Lung (tissue), 12 donors: ENCODE data around the gene ZCCHC17. TPM values are rescaled to one million over a fixed set of nuclear protein-coding genes. Genes with fewer than 3 reads are reported as not detected.

Experiments
- ATAC-seq: fragments of 200-7000 bp; cut with Tn5 transposase; one replicate; pipeline ENCODE4 v1.9.1; 2020; ENCODE audit warnings: moderate number of reproducible peaks; ENCODE audit not compliant: insufficient read depth, low FRiP score
- DNase-seq, 3 donors: peaks; one replicate each; pipeline ENCODE4 v3.0.0-alpha.2; 2013 to 2017
- H3K27ac ChIP-seq, 2 donors: one replicate each; pipeline ENCODE4 v1.5.1; 2013; ENCODE audit warnings: mild to moderate bottlenecking in 2 of 2, moderate library complexity in 2 of 2, control low read depth in 1 of 2, inconsistent platforms in 1 of 2, low read depth in 1 of 2, low read length in 1 of 2
- H3K27me3 ChIP-seq, 3 donors: one replicate each; pipeline ENCODE4 v1.5.1; 2013; ENCODE audit warnings: low read length in 2 of 3; ENCODE audit not compliant: control insufficient read depth in 3 of 3, insufficient read depth in 3 of 3
- H3K36me3 ChIP-seq, 4 donors: one replicate each; pipeline ENCODE4 v1.5.1; 2013; ENCODE audit warnings: low read length in 4 of 4, mild to moderate bottlenecking in 1 of 4, moderate library complexity in 1 of 4; ENCODE audit not compliant: control insufficient read depth in 4 of 4, insufficient read depth in 4 of 4
- H3K4me1 ChIP-seq, 5 donors: one replicate each; pipeline ENCODE4 v1.5.1; 2013; ENCODE audit warnings: low read length in 5 of 5, mild to moderate bottlenecking in 2 of 5, moderate library complexity in 1 of 5; ENCODE audit not compliant: control insufficient read depth in 5 of 5, insufficient read depth in 5 of 5
- H3K4me3 ChIP-seq: one replicate; pipeline ENCODE4 v1.5.1; 2013; ENCODE audit warnings: mild to moderate bottlenecking, control low read depth, moderate library complexity
- H3K9ac ChIP-seq, 2 donors: one replicate each; pipeline ENCODE4 v1.5.1; 2013; ENCODE audit warnings: low read length in 2 of 2, control low read depth in 1 of 2; ENCODE audit not compliant: insufficient read depth in 1 of 2
- H3K9me3 ChIP-seq, 4 donors: one replicate each; pipeline ENCODE4 v1.5.1; 2013; ENCODE audit warnings: low read length in 3 of 4, mild to moderate bottlenecking in 1 of 4, moderate library complexity in 1 of 4; ENCODE audit not compliant: control insufficient read depth in 4 of 4, insufficient read depth in 3 of 4
- CTCF ChIP-seq: IDR thresholded peaks from 2 replicates; pipeline ENCODE4 v1.5.1; 2012; ENCODE audit warnings: mild to moderate bottlenecking; ENCODE audit errors: control extremely low read depth, extremely low read depth
- WGBS, 2 donors: extraction: QIAGEN DNeasy Blood & Tissue Kit; methylation state at CpG; one replicate each; pipeline ENCODE4 v1.1.7; 2013; 5-methylcytosine and 5-hydroxymethylcytosine counted together
- polyA plus RNA-seq, 2 donors: library from polyadenylated mRNA; stranded (reverse); fragments of 200-250 nt; gene quantifications; one replicate each; pipeline ENCODE4 v1.2.1, GENCODE V29; 2013
- total RNA-seq, 2 donors: library from RNA; depleted of rRNA in 1 of 2; stranded (reverse); fragments of >200 nt in 1 of 2; gene quantifications; one replicate each; pipeline ENCODE4 v1.2.1, GENCODE V29; 2014 to 2021
- donor health status: control.
- donor health status: control.
- donor health status: Bipolar disorder and iron deficiency.
- donor health status: healthy.
- donor health status: DM: yes; HTN: yes; CAD: no.

Gene ZCCHC17
- total and polyA plus RNA-seq, 4 donors, result 17.0 to 27.7 (median 21.8) TPM

- no peak for ATAC-seq
Observed at GRCh38 chr1:31310198-31310597, 13.4 kb downstream of the ZCCHC17 start.

GRCh38 chr1:31315902-31316301, 19.1 kb downstream of the ZCCHC17 start:
- ATAC-seq (no peak), DNase-seq (no peak)
- Histone ChIP-seq H3K4me3 (no peak overlapping the region), H3K27me3 (no peaks in the 10 kb centered on the region), H3K9me3 (no peaks in the 10 kb centered on the region), H3K9ac (no peak overlapping the region), H3K27ac (no peak overlapping the region), H3K36me3 (peaks cover 10 to 43% (median 33%) of the 10 kb centered on the region in 4 donors), H3K4me1 (no peaks in the 10 kb centered on the region)
- WGBS, 2 donors, result 98 to 99% methylated on average over 3 of the region's 3 CpGs
- TF ChIP-seq CTCF, result no peak

More at GRCh38 chr1:31310198-31310597, 13.4 kb downstream of the ZCCHC17 start:
- no peak for DNase-seq
- Histone ChIP-seq H3K4me1 (no peaks in the 10 kb centered on the region), H3K27me3 (no peaks in the 10 kb centered on the region), H3K9me3 (no peaks in the 10 kb centered on the region), H3K36me3 (peaks cover 11 to 28% (median 22%) of the 10 kb centered on the region in 4 donors), H3K4me3 (no peak overlapping the region), H3K27ac (no peak overlapping the region), H3K9ac (no peak overlapping the region)
- WGBS, 2 donors, result 96% methylated on average over 4 of the region's 4 CpGs
- TF ChIP-seq CTCF, result no peak

- DNase-seq (no peak), ATAC-seq (no peak)
- Histone ChIP-seq H3K27me3 (no peaks in the 10 kb centered on the region), H3K27ac (no peak overlapping the region), H3K9ac (no peak overlapping the region), H3K9me3 (no peaks in the 10 kb centered on the region), H3K4me3 (no peak overlapping the region), H3K4me1 (no peaks in the 10 kb centered on the region), H3K36me3 (peaks cover 6 to 35% (median 21%) of the 10 kb centered on the region in 4 donors)
- 84 to 89% methylated on average over 1 of the region's 1 CpG for WGBS, 2 donors
- TF ChIP-seq CTCF, result no peak
Observed at GRCh38 chr1:31318146-31318545, 21.3 kb downstream of the ZCCHC17 start.

- H3K27ac ChIP-seq, result no peak overlapping the region
- H3K27me3 ChIP-seq, result no peaks in the 10 kb centered on the region
- no peaks in the 10 kb centered on the region for H3K9me3 ChIP-seq
- peaks cover 6 to 20% (median 9%) of the 10 kb centered on the region in 4 donors for H3K36me3 ChIP-seq
- ATAC-seq (no peak), DNase-seq (no peak)
- WGBS, 2 donors, result 97 to 100% methylated on average over 4 of the region's 4 CpGs
- H3K4me3 ChIP-seq, result no peak overlapping the region
- no peaks in the 10 kb centered on the region for H3K4me1 ChIP-seq
- no peak overlapping the region for H3K9ac ChIP-seq
- TF ChIP-seq CTCF, result no peak
Observed at GRCh38 chr1:31324093-31324492, 27.3 kb downstream of the ZCCHC17 start.
